Left ventricle myocardium inferior (tissue), 1 donor: ENCODE results near the gene KCNT1. TPM values are rescaled to one million over a fixed set of nuclear protein-coding genes. Genes with fewer than 3 reads are reported as not detected.

Experiments
- DNase-seq: peaks from one replicate; pipeline ENCODE4 v3.0.0-alpha.2; 2020
- H3K27ac ChIP-seq: fragments of 200-600 bp; replicated peaks from 2 replicates; pipeline ENCODE4 v1.8.0; 2021
- H3K27me3 ChIP-seq: fragments of 200-600 bp; 2 replicates; pipeline ENCODE4 v1.8.0; 2021; ENCODE audit warnings: low read depth
- H3K36me3 ChIP-seq: fragments of 200-600 bp; 2 replicates; pipeline ENCODE4 v1.8.0; 2021
- H3K4me1 ChIP-seq: fragments of 200-600 bp; 2 replicates; pipeline ENCODE4 v1.8.0; 2021
- H3K4me3 ChIP-seq: fragments of 200-600 bp; 2 replicates; pipeline ENCODE4 v1.8.0; 2021; ENCODE audit warnings: mild to moderate bottlenecking, moderate library complexity
- H3K9me3 ChIP-seq: fragments of 200-600 bp; replicated peaks from 2 replicates; pipeline ENCODE4 v1.8.0; 2021
- intact Hi-C: fragments of 100-400 bp; cut with micrococcal nuclease; formaldehyde crosslinking; loops from one replicate; pipeline ENCODE4 v1.11.0; 2022
- total RNA-seq: library from RNA; stranded (reverse); fragmentation: NEBNext Ultra II Directional; extraction: Animal tissue kit (Norgen Biotek cat#: 25700); gene quantifications from one replicate; pipeline ENCODE4 v1.2.1, GENCODE V29; 2021
- TF ChIP-seq, protein P1 (sequence below): fragments of 200-600 bp; IDR thresholded peaks from 2 replicates; pipeline ENCODE4 v1.8.0; 2021; ENCODE audit warnings: antibody characterized with exemption, mild to moderate bottlenecking, borderline replicate concordance
- donor health status: DM: no; HTN: yes; CAD: no; lungs with severe emphysema.

The KCNT1 gene
- total RNA-seq, 1 donor from 2014 or later, result 3.3 TPM

DNA sequence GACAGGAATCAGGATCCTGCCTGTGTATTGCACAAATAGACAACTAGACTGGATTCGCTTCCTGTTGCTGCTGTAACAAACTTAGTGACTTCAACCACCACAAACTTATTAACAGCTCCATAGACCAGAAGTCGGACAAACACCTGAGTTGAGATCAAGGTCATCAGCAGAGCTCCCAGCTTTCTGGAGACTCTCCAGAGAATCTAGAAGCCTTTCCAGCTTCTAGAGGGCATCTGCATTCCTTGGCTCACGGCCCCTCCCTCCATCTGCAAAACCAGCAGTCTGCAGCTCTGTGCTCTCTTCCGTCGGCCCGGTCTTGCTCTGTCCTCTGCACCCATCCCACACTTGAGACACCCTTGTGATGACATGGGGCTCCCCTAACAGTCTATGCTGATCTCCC lies 99.1 kb downstream of the KCNT1 start:
- TF ChIP-seq, protein P1, sequence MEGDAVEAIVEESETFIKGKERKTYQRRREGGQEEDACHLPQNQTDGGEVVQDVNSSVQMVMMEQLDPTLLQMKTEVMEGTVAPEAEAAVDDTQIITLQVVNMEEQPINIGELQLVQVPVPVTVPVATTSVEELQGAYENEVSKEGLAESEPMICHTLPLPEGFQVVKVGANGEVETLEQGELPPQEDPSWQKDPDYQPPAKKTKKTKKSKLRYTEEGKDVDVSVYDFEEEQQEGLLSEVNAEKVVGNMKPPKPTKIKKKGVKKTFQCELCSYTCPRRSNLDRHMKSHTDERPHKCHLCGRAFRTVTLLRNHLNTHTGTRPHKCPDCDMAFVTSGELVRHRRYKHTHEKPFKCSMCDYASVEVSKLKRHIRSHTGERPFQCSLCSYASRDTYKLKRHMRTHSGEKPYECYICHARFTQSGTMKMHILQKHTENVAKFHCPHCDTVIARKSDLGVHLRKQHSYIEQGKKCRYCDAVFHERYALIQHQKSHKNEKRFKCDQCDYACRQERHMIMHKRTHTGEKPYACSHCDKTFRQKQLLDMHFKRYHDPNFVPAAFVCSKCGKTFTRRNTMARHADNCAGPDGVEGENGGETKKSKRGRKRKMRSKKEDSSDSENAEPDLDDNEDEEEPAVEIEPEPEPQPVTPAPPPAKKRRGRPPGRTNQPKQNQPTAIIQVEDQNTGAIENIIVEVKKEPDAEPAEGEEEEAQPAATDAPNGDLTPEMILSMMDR, result no peak
- intact Hi-C loops, result no loop called here
- peaks cover 7% of the 10 kb centered on the region for H3K27me3 ChIP-seq
- no peaks in the 10 kb centered on the region for H3K36me3 ChIP-seq
- DNase-seq, result no peak
- no peak overlapping the region for H3K27ac ChIP-seq
- peaks cover 19% of the 10 kb centered on the region for H3K4me1 ChIP-seq
- no peaks in the 10 kb centered on the region for H3K9me3 ChIP-seq
- no peak overlapping the region for H3K4me3 ChIP-seq

DNA sequence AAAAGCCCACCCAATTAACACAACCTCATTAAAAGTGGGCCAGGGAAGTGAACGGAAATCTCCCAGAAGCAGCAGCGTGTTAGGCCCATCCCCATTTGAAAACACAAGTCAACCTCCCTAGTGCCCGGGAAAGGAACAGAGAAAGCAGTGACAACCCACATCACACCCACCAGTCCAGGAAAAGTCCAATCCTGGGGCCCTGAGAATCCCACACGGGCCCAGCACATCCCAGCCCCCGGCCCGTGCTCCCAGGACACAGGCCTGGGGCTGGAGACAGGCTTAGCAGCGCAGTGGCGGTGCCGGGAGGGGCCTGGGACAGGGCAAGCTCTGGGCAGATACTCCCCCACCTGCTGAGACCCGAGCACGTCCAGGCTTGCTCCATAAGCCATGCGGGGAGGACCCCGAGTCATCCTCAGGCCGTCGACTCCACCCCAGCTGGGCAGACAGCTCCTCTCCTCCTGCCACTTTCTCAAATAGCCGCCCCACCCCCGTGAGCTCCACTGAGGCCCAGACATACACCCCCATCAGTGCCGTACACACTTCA lies 101.0 kb downstream of the KCNT1 start:
- intact Hi-C loops, result no loop called here
- no peak for DNase-seq
- Histone ChIP-seq H3K4me3 (no peak overlapping the region), H3K27ac (no peak overlapping the region), H3K36me3 (no peaks in the 10 kb centered on the region), H3K4me1 (peaks cover 8% of the 10 kb centered on the region), H3K27me3 (no peaks in the 10 kb centered on the region), H3K9me3 (no peaks in the 10 kb centered on the region)
- TF ChIP-seq, protein P1, result no peak

DNA sequence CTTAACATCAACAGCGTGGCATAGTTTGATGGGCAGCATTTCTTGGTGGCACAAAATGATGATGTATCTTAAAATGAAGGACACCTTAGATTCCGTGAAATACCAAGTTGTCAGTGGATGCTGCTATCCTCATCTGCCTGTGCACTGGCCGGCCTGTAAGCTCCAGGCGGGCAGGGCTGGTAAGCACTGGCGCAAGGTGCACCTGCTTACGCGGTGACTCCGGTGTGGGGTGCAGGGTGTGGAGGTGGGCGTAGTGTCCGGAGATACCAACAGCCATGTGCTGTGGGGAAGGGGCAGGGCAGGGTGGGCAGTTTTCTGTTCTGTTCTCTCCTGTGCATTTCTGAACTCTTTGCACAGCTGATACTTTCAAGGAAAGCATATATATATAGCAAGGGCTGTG lies 101.5 kb downstream of the KCNT1 start:
- Histone ChIP-seq H3K36me3 (no peaks in the 10 kb centered on the region), H3K4me3 (no peak overlapping the region), H3K27ac (no peak overlapping the region), H3K27me3 (no peaks in the 10 kb centered on the region), H3K4me1 (peaks cover 3% of the 10 kb centered on the region), H3K9me3 (no peaks in the 10 kb centered on the region)
- TF ChIP-seq, protein P1, result no peak
- no peak for DNase-seq
- intact Hi-C loops, result no loop called here

DNA sequence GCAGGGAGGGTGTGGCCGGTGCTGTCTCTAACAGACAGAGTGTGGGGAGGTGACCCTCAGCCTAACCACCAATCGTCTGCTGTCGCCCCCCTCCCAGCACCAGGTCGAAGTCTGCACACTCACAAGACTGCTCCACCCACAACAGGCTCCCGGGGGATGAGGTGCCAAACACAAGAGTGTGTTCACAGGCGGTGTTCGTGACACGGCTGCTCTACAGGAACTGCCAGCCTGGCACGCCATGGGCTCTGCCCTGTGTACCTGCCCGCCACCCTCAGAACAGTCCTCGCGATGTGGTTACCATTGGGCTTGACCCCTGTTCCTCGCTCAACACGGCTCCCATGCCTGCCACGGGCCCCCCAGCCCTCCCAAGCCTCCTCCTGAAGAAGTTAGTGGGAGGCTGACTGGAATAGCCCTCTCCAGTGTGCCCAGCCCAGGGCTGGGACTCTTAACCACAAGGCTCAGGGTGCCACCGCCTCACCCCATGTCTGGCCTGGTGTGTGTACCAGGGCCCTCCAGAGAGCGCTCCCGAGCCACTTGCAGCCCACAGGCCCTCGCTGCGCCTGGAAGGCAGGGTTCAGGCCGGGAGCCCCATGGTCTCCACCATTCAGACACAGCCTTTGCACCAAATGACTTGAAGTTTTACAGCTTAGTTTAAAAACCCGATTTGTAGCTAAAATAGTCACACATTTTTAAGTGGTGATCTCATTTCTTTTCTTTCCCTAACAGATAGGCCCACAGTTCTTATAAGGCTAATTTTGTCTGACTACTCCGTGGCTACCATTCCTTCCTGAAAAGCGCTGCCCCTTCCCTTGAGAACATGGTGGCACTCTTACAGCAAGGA lies 102.8 kb downstream of the KCNT1 start:
- H3K27ac ChIP-seq, result no peak overlapping the region
- H3K4me1 ChIP-seq, result peaks cover 4% of the 10 kb centered on the region
- no peaks in the 10 kb centered on the region for H3K27me3 ChIP-seq
- no peak for DNase-seq
- TF ChIP-seq, protein P1, result no peak
- no peaks in the 10 kb centered on the region for H3K9me3 ChIP-seq
- intact Hi-C loops, result no loop called here
- peaks cover 6% of the 10 kb centered on the region for H3K36me3 ChIP-seq
- H3K4me3 ChIP-seq, result no peak overlapping the region

DNA sequence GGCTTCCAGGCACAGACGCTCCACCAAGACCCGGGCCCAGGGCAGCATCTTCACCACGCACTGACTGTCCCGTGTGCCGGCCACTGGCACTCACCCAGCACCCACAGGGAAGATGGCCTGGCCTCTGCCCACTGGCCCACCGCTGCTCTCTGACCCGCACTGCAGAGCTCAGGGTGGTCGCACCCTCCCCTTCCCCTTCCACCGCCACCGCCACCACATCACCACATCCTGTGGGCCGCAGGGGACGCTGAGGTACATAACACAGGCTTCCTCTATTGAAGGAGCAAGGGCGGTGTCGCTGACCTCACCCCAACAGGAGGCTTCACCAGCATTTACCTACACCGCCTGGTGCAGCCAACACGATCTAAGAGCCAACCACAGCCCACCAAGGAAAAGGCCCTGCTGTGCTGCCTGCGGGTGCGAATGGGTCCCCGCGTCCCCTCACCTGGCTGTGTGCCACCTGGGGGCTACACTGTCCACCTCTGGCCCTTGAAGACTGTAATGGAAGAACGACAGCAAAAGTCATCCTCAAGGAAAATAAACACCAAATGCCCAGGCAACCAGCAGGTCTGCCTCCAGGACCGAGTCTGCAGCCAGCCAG lies 103.5 kb downstream of the KCNT1 start:
- intact Hi-C loops, result no loop called here
- DNase-seq, result no peak
- Histone ChIP-seq H3K36me3 (peaks cover 13% of the 10 kb centered on the region), H3K27ac (no peak overlapping the region), H3K27me3 (no peaks in the 10 kb centered on the region), H3K4me3 (no peak overlapping the region), H3K9me3 (no peaks in the 10 kb centered on the region), H3K4me1 (peaks cover 4% of the 10 kb centered on the region)
- TF ChIP-seq, protein P1, result no peak
